GM23338 (cell line): Measurements from ENCODE around the gene PRKCQ.

Experiments
- EZH2phosphoT487 ChIP-seq: fragments of 200-600 bp; sonication (generic); IDR thresholded peaks from one replicate; pipeline ENCODE4 v1.8.1; 2018; ENCODE audit warnings: antibody characterized with exemption; ENCODE audit not compliant: unreplicated experiment
- POLR2AphosphoS5 ChIP-seq: IDR thresholded peaks from 2 replicates; pipeline ENCODE4 v1.6.1; 2016; ENCODE audit warnings: antibody characterized with exemption, low read depth
- TF ChIP-seq, protein P1 (sequence below), 2 experiments: fragments of 200-600 bp in 1 of 2; sonication (generic) in 1 of 2; conservative IDR thresholded peaks; 2 replicates each; pipeline versions ENCODE4 v1.5.1 to v1.6.1; 2016 to 2017; ENCODE audit warnings: antibody characterized with exemption in 2 of 2, low read depth in 2 of 2, mild to moderate bottlenecking in 2 of 2, moderate library complexity in 1 of 2

DNA sequence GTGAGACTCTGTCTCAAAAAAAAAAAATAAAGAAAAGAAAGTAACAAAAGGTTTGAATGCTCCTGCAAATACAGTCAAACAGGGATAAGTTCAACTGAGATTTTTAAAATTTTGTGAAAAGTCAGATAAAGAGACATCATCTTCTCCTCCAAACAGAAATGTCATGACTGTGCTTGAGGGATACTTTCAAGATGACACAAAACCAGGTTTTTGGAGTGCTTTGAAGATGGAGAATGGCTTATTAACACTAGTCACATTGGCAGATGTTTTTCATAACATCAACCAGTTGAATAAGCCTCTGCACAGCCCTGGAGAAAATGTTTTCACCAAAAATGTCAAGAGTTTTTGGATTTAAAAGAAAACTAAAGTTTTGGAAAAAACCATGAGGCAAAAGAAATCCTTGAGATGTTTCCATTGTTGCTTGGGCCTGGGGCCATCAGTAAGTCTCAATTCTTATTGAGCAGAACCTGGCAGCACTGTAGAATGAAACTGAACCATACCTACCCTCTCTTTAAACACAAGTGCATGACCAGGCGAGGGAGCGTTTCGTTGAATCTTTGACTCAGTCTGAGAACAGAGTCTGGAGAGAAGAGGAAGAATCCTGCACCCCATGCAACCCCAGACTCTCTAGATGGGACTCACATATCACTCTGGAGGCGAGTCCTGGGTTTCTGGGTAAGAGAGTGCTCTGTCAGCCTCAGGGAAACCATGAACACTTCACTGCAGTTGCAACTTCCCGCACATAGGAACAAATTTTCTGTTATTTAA is 37.4 kb upstream of the PRKCQ start:
- TF ChIP-seq, protein P1, sequence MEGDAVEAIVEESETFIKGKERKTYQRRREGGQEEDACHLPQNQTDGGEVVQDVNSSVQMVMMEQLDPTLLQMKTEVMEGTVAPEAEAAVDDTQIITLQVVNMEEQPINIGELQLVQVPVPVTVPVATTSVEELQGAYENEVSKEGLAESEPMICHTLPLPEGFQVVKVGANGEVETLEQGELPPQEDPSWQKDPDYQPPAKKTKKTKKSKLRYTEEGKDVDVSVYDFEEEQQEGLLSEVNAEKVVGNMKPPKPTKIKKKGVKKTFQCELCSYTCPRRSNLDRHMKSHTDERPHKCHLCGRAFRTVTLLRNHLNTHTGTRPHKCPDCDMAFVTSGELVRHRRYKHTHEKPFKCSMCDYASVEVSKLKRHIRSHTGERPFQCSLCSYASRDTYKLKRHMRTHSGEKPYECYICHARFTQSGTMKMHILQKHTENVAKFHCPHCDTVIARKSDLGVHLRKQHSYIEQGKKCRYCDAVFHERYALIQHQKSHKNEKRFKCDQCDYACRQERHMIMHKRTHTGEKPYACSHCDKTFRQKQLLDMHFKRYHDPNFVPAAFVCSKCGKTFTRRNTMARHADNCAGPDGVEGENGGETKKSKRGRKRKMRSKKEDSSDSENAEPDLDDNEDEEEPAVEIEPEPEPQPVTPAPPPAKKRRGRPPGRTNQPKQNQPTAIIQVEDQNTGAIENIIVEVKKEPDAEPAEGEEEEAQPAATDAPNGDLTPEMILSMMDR (conservative IDR thresholded peaks at IDR 0.05; ENCODE audit: low read depth in 2 of 2), result no peak
- TF ChIP-seq EZH2phosphoT487 (no peak), POLR2AphosphoS5 (no peak)
